H1 (cell line): Measurements from ENCODE around the gene SPDYE16. TPM values are rescaled to one million over a fixed set of nuclear protein-coding genes. Genes with fewer than 3 reads are reported as not detected.
"Not testable (repeated sequence)": the region's sequence is repeated elsewhere in the genome, so short reads cannot be mapped to it uniquely, and the experiment has no call there.

Experiments used
- CTCF ChIA-PET: fragments of 300-600 bp; sonication (Branson Sonifier 250); formaldehyde crosslinking; loops from one replicate; lab custom pipeline; 2021; ENCODE audit not compliant: partially characterized antibody; lab: Charles Lee
- POLR2A ChIA-PET: fragments of 300-600 bp; sonication (Branson Sonifier 250); formaldehyde crosslinking; loops from one replicate; lab custom pipeline; 2021; ENCODE audit warnings: inconsistent platforms; ENCODE audit not compliant: partially characterized antibody; lab: Charles Lee
- DNase-seq, 2 experiments: peaks; one replicate each; pipeline versions ENCODE4 v3.0.0 to v3.0.0-alpha.2; 2010 to 2022; ENCODE audit warnings: low spot score in 2 of 2, low read depth in 1 of 2, mixed read lengths in 1 of 2
- FAIRE-seq: peaks from 2 replicates; lab custom pipeline; 2011; peaks lifted over from hg19 to GRCh38; lab: Jason Lieb, UNC
- H2AFZ ChIP-seq: 2 replicates; pipeline ENCODE4 v1.8.1; 2012; ENCODE audit warnings: low read length, inconsistent platforms
- H2AK5ac ChIP-seq: 2 replicates; pipeline ENCODE4 v1.6.1; 2013; ENCODE audit warnings: low read depth, low read length
- H2BK120ac ChIP-seq: replicated peaks from 2 replicates; pipeline ENCODE3; 2013; ENCODE audit warnings: low read depth, low read length, inconsistent platforms
- H2BK12ac ChIP-seq: 2 replicates; pipeline ENCODE4 v1.6.1; 2013; ENCODE audit warnings: low read depth, low read length
- H2BK15ac ChIP-seq: 2 replicates; pipeline ENCODE4 v1.6.1; 2013; ENCODE audit warnings: low read length
- H2BK20ac ChIP-seq: 2 replicates; pipeline ENCODE4 v1.6.1; 2013; ENCODE audit warnings: low read length
- H2BK5ac ChIP-seq: 2 replicates; pipeline ENCODE4 v1.6.1; 2013; ENCODE audit warnings: low read depth, low read length
- H3K14ac ChIP-seq: 2 replicates; pipeline ENCODE4 v1.6.1; 2013; ENCODE audit warnings: inconsistent platforms; ENCODE audit not compliant: insufficient read length
- H3K18ac ChIP-seq: 2 replicates; pipeline ENCODE4 v1.6.1; 2013; ENCODE audit warnings: low read length; ENCODE audit errors: extremely low read depth
- H3K23ac ChIP-seq: 2 replicates; pipeline ENCODE4 v1.6.1; 2013; ENCODE audit warnings: inconsistent platforms; ENCODE audit not compliant: insufficient read length
- H3K23me2 ChIP-seq: 2 replicates; pipeline ENCODE4 v1.6.1; 2013; ENCODE audit warnings: low read depth, low read length
- H3K27ac ChIP-seq: 2 replicates; pipeline ENCODE4 v1.6.1; 2011; ENCODE audit warnings: low read depth, low read length, inconsistent platforms
- H3K27me3 ChIP-seq, 4 experiments: replicated peaks in 1 of 4; 1 replicate in 1 of 4; 2 replicates in 3 of 4; pipeline versions ENCODE4 v1.6.1 to v1.8.1; 2011 to 2013; ENCODE audit warnings: low read length in 3 of 4, mild to moderate bottlenecking in 3 of 4, inconsistent platforms in 2 of 4, mixed read lengths in 2 of 4, moderate library complexity in 1 of 4; ENCODE audit not compliant: control insufficient read depth in 3 of 4, insufficient read depth in 3 of 4; ENCODE audit errors: extremely low read depth in 1 of 4
- H3K36me3 ChIP-seq, 4 experiments: 2 replicates each; pipeline versions ENCODE4 v1.6.1 to v1.8.1; 2011 to 2013; ENCODE audit warnings: mild to moderate bottlenecking in 4 of 4, low read length in 3 of 4, moderate library complexity in 2 of 4, control low read depth in 1 of 4, inconsistent platforms in 1 of 4; ENCODE audit not compliant: insufficient read depth in 4 of 4, control insufficient read depth in 2 of 4
- H3K4ac ChIP-seq: replicated peaks from 2 replicates; pipeline ENCODE3; 2013; ENCODE audit warnings: low read length, low read depth, mixed read lengths, inconsistent platforms; ENCODE audit not compliant: insufficient read length
- H3K4me1 ChIP-seq, 4 experiments: replicated peaks in 1 of 4; 1 replicate in 1 of 4; 2 replicates in 3 of 4; pipeline versions ENCODE4 v1.6.1 to v1.8.1; 2011 to 2013; ENCODE audit warnings: low read length in 3 of 4, inconsistent platforms in 2 of 4, mixed read lengths in 1 of 4; ENCODE audit not compliant: insufficient read depth in 4 of 4, control insufficient read depth in 3 of 4
- H3K4me2 ChIP-seq, 2 experiments: 2 replicates each; pipeline versions ENCODE4 v1.6.1 to v1.8.1; 2011 to 2013; ENCODE audit warnings: low read depth in 2 of 2, low read length in 2 of 2, control low read depth in 1 of 2, inconsistent platforms in 1 of 2, mild to moderate bottlenecking in 1 of 2; ENCODE audit not compliant: insufficient read depth in 1 of 2
- H3K4me3 ChIP-seq, 4 experiments: fragments of 200-600, 300-600 bp in 1 of 4; sonication (generic), shearing (Covaris generic), sonication (Bioruptor Twin) in 1 of 4; 2 replicates each; pipeline versions ENCODE4 v1.5.1 to v1.8.1; 2011 to 2016; ENCODE audit warnings: low read length in 4 of 4, low read depth in 3 of 4, control low read depth in 2 of 4, inconsistent platforms in 2 of 4, mild to moderate bottlenecking in 2 of 4, mixed read lengths in 1 of 4, moderate library complexity in 1 of 4; ENCODE audit not compliant: insufficient read depth in 2 of 4; ENCODE audit errors: extremely low read depth in 1 of 4
- H3K56ac ChIP-seq: replicated peaks from 2 replicates; pipeline ENCODE3; 2013; ENCODE audit warnings: low read depth, mild to moderate bottlenecking, mixed read lengths, low read length, inconsistent platforms; ENCODE audit not compliant: insufficient read length
- H3K79me1 ChIP-seq: 2 replicates; pipeline ENCODE4 v1.6.1; 2013; ENCODE audit warnings: low read depth, low read length, control low read depth
- H3K79me2 ChIP-seq, 2 experiments: 2 replicates each; pipeline versions ENCODE4 v1.6.1 to v1.8.1; 2012 to 2013; ENCODE audit warnings: low read length in 2 of 2, mild to moderate bottlenecking in 2 of 2, inconsistent platforms in 1 of 2; ENCODE audit not compliant: insufficient read depth in 2 of 2, control insufficient read depth in 1 of 2
- H3K9ac ChIP-seq, 4 experiments: replicated peaks in 1 of 4; 1 replicate in 1 of 4; 2 replicates in 3 of 4; pipeline versions ENCODE4 v1.6.1 to v1.8.1; 2011 to 2013; ENCODE audit warnings: low read depth in 3 of 4, low read length in 3 of 4, control low read depth in 2 of 4, mild to moderate bottlenecking in 2 of 4, moderate library complexity in 2 of 4, inconsistent platforms in 1 of 4; ENCODE audit errors: extremely low read depth in 1 of 4
- H3K9me3 ChIP-seq, 2 experiments: 2 replicates each; pipeline versions ENCODE4 v1.6.1 to v1.8.1; 2012 to 2013; ENCODE audit warnings: mild to moderate bottlenecking in 2 of 2, moderate library complexity in 2 of 2, control low read depth in 1 of 2, inconsistent platforms in 1 of 2, low read depth in 1 of 2, low read length in 1 of 2, mixed read lengths in 1 of 2; ENCODE audit not compliant: insufficient read depth in 2 of 2
- H4K20me1 ChIP-seq, 2 experiments: replicated peaks in 1 of 2; 2 replicates each; pipeline versions ENCODE3 to v1.8.1; 2011 to 2013; ENCODE audit warnings: inconsistent platforms in 2 of 2, low read length in 2 of 2, mild to moderate bottlenecking in 1 of 2; ENCODE audit not compliant: insufficient read depth in 2 of 2, control insufficient read depth in 1 of 2
- H4K5ac ChIP-seq: 2 replicates; pipeline ENCODE4 v1.6.1; 2013; ENCODE audit warnings: low read length, low read depth, mixed read lengths, inconsistent platforms; ENCODE audit not compliant: insufficient read length
- H4K8ac ChIP-seq: 2 replicates; pipeline ENCODE4 v1.8.0; 2013; ENCODE audit warnings: mild to moderate bottlenecking, moderate library complexity, low read length, inconsistent platforms; ENCODE audit not compliant: insufficient read depth; ENCODE audit errors: extremely low read depth
- H4K91ac ChIP-seq: replicated peaks from 2 replicates; pipeline ENCODE3; 2013; ENCODE audit warnings: low read length, mixed read lengths, inconsistent platforms; ENCODE audit not compliant: insufficient read length
- WGBS, 2 experiments: shearing (Covaris generic) in 1 of 2; methylation state at CpG; one replicate each; pipeline versions ENCODE4 v1.1.6 to v1.1.7; 2013 to 2015; ENCODE audit warnings: low lambda C conversion rate in 2 of 2, mixed read lengths in 2 of 2, inconsistent platforms in 1 of 2, low coverage in 1 of 2, missing lambda C conversion rate in 1 of 2; ENCODE audit not compliant: insufficient replicate concordance in 2 of 2, insufficient coverage in 1 of 2, insufficient read length in 1 of 2; ENCODE audit errors: extremely low coverage in 1 of 2, missing lambda C conversion rate in 1 of 2; 5-methylcytosine and 5-hydroxymethylcytosine counted together
- polyA plus RNA-seq, 7 experiments: library from polyadenylated mRNA; depleted of rRNA in 3 of 7; stranded (reverse) in 5 of 7; unstranded in 2 of 7; fragments of >200 nt in 5 of 7; fragments of 200-250 nt in 2 of 7; gene quantifications; 1 replicate in 5 of 7; 2 replicates in 1 of 7; 4 replicates in 1 of 7; pipeline versions ENCODE4 v1.2.1 to v1.2.3, GENCODE V29; 2011 to 2013; ENCODE audit warnings: missing spikeins in 2 of 7, mixed read lengths in 2 of 7
- total RNA-seq: library from RNA; stranded (reverse); fragmentation: NEBNext Ultra II Directional; extraction: Animal tissue kit (Norgen Biotek cat#: 25700); gene quantifications from 2 replicates; pipeline ENCODE4 v1.2.1, GENCODE V29; 2021

The SPDYE16 gene
- total and polyA plus RNA-seq, 2 of the 8 experiments (the other 6 are each of a cell fraction or from before 2014, with no cell fraction given) = not detected

- H3K18ac ChIP-seq, H3K9ac ChIP-seq, H4K5ac ChIP-seq, H3K36me3 ChIP-seq, H2BK15ac ChIP-seq, H3K23ac ChIP-seq, H2BK120ac ChIP-seq, CTCF ChIA-PET, H2BK12ac ChIP-seq, H4K91ac ChIP-seq, H3K79me1 ChIP-seq, H3K79me2 ChIP-seq, H3K9me3 ChIP-seq, H3K4me2 ChIP-seq, H3K23me2 ChIP-seq, H3K4me3 ChIP-seq, FAIRE-seq, H3K4ac ChIP-seq, H2BK5ac ChIP-seq, H2AK5ac ChIP-seq, H3K27me3 ChIP-seq, DNase-seq, H4K20me1 ChIP-seq, H3K56ac ChIP-seq, H4K8ac ChIP-seq, H2BK20ac ChIP-seq, H3K14ac ChIP-seq, H3K4me1 ChIP-seq, H2AFZ ChIP-seq, H3K27ac ChIP-seq: not testable (repeated sequence)
- POLR2A ChIA-PET = interaction anchor here (1.2 kb wide), 1 partner anchor 10 kb away, joined by 3 read pairs; no protein-coding TSS in a partner anchor
- 81% methylated on average over 2 of the region's 2 CpGs; no CpG with 5 or more reads in 1 of the 2 experiments for WGBS, 2 experiments
These were observed 43.7 kb upstream of the SPDYE16 start for GRCh38 chr7:76586585-76587315.
